Kidney (tissue), 14 donors: ENCODE measurements around the gene INPP4A. TPM values are rescaled to one million over a fixed set of nuclear protein-coding genes. Genes with fewer than 3 reads are reported as not detected.

ENCODE experiments used
- DNase-seq, 5 donors: peaks; one replicate each; pipeline ENCODE4 v3.0.0-alpha.2; 2013 to 2020
- FAIRE-seq: peaks from 2 replicates; lab custom pipeline; 2012; peaks lifted over from hg19 to GRCh38; lab: Jason Lieb, UNC
- H3K27ac ChIP-seq, 2 donors: one replicate each; pipeline ENCODE4 v1.7.0; 2013; ENCODE audit warnings: low read depth in 2 of 2, low read length in 2 of 2, inconsistent platforms in 1 of 2
- H3K27me3 ChIP-seq: one replicate; pipeline ENCODE4 v1.7.1; 2013; ENCODE audit warnings: low read length, inconsistent platforms; ENCODE audit not compliant: control insufficient read depth, insufficient read depth
- H3K36me3 ChIP-seq, 3 donors: one replicate each; pipeline versions ENCODE4 v1.7.0 to v1.7.1; 2013; ENCODE audit warnings: low read length in 3 of 3, control low read depth in 1 of 3, inconsistent platforms in 1 of 3; ENCODE audit not compliant: insufficient read depth in 3 of 3, control insufficient read depth in 2 of 3
- H3K4me1 ChIP-seq, 3 donors: one replicate each; pipeline versions ENCODE4 v1.7.0 to v1.7.1; 2013; ENCODE audit warnings: low read length in 3 of 3, inconsistent platforms in 1 of 3, low read depth in 1 of 3; ENCODE audit not compliant: control insufficient read depth in 2 of 3, insufficient read depth in 2 of 3
- H3K4me3 ChIP-seq, 3 donors: one replicate each; pipeline versions ENCODE4 v1.7.0 to v1.8.1; 2013; ENCODE audit warnings: low read length in 3 of 3, control low read depth in 1 of 3, inconsistent platforms in 1 of 3
- H3K9ac ChIP-seq, 3 donors: one replicate each; pipeline versions ENCODE4 v1.7.0 to v1.7.1; 2013; ENCODE audit warnings: low read length in 3 of 3, control low read depth in 1 of 3, inconsistent platforms in 1 of 3
- H3K9me3 ChIP-seq, 3 donors: one replicate each; pipeline versions ENCODE4 v1.7.0 to v1.7.1; 2013; ENCODE audit warnings: low read length in 3 of 3, control low read depth in 1 of 3, inconsistent platforms in 1 of 3; ENCODE audit not compliant: control insufficient read depth in 2 of 3, insufficient read depth in 1 of 3
- intact Hi-C: fragments of 100-400 bp; cut with DNase I; formaldehyde crosslinking; loops from one replicate; pipeline ENCODE4 v1.11.1; 2022
- polyA plus RNA-seq: library from polyadenylated mRNA; stranded (reverse); fragments of 350-450 nt; fragmentation: Illumina TruSeq; extraction: RNeasy Lipid Tissue Mini Kit (QIAGEN cat#74804); gene quantifications from one replicate; pipeline ENCODE4 v1.2.3, GENCODE V29; 2014; ENCODE audit warnings: low read depth, low replicate concordance; ENCODE audit not compliant: insufficient read depth
- total RNA-seq: library from RNA; stranded (reverse); fragmentation: NEBNext Ultra II Directional; extraction: Animal tissue kit (Norgen Biotek cat#: 25700); gene quantifications from one replicate; pipeline ENCODE4 v1.2.1, GENCODE V29; 2021
- TF ChIP-seq, protein P1 (sequence below): IDR thresholded peaks from 3 replicates; pipeline ENCODE4 v1.5.1; 2012; ENCODE audit warnings: mild to moderate bottlenecking, moderate library complexity, borderline replicate concordance; ENCODE audit not compliant: insufficient read depth; ENCODE audit errors: extremely low read depth
- donor health status: control.
- donor health status: control.
- donor health status: control.
- donor health status: control.
- donor health status: control.
- donor health status: DM: yes; HTN: yes; CAD: no.
- donor health status: Normal renal cell carcinoma (clear cell type).

INPP4A gene
- total and polyA plus RNA-seq, 2 donors from 2014 or later, result 4.1 to 27.9 TPM

GRCh38 chr2:98501223-98501622, 56.6 kb downstream of the INPP4A start:
- H3K4me1 ChIP-seq, result peaks cover 0 to 12% (median 0%) of the 10 kb centered on the region in 3 donors
- H3K27ac ChIP-seq, result no peak overlapping the region
- FAIRE-seq (no peak), DNase-seq (no peak)
- H3K9me3 ChIP-seq, result no peaks in the 10 kb centered on the region
- H3K27me3 ChIP-seq, result no peaks in the 10 kb centered on the region
- H3K4me3 ChIP-seq, result no peak overlapping the region
- intact Hi-C loops, result no loop called here
- TF ChIP-seq, protein P1, sequence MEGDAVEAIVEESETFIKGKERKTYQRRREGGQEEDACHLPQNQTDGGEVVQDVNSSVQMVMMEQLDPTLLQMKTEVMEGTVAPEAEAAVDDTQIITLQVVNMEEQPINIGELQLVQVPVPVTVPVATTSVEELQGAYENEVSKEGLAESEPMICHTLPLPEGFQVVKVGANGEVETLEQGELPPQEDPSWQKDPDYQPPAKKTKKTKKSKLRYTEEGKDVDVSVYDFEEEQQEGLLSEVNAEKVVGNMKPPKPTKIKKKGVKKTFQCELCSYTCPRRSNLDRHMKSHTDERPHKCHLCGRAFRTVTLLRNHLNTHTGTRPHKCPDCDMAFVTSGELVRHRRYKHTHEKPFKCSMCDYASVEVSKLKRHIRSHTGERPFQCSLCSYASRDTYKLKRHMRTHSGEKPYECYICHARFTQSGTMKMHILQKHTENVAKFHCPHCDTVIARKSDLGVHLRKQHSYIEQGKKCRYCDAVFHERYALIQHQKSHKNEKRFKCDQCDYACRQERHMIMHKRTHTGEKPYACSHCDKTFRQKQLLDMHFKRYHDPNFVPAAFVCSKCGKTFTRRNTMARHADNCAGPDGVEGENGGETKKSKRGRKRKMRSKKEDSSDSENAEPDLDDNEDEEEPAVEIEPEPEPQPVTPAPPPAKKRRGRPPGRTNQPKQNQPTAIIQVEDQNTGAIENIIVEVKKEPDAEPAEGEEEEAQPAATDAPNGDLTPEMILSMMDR, result no peak
- no peak overlapping the region for H3K9ac ChIP-seq
- peaks cover 0 to 3% (median 0%) of the 10 kb centered on the region in 3 donors for H3K36me3 ChIP-seq

- no peak overlapping the region for H3K9ac ChIP-seq
- no peaks in the 10 kb centered on the region for H3K9me3 ChIP-seq
- no peak overlapping the region for H3K4me3 ChIP-seq
- DNase-seq (peak in 1 of 5 donors; percentile 13), FAIRE-seq (no peak)
- peaks cover 0 to 3% (median 0%) of the 10 kb centered on the region in 3 donors for H3K36me3 ChIP-seq
- no peak overlapping the region for H3K27ac ChIP-seq
- peaks cover 0 to 12% (median 0%) of the 10 kb centered on the region in 3 donors for H3K4me1 ChIP-seq
- TF ChIP-seq, protein P1, result no peak
- H3K27me3 ChIP-seq, result no peaks in the 10 kb centered on the region
- intact Hi-C loops, result no loop called here
These were observed 57.2 kb downstream of the INPP4A start for GRCh38 chr2:98501876-98502275.

- FAIRE-seq (no peak), DNase-seq (peak in 2 of 5 donors; percentile 15 to 59)
- Histone ChIP-seq H3K4me1 (peaks cover 0 to 13% (median 0%) of the 10 kb centered on the region in 3 donors), H3K36me3 (peaks cover 0 to 3% (median 0%) of the 10 kb centered on the region in 3 donors), H3K27ac (no peak overlapping the region), H3K9me3 (no peaks in the 10 kb centered on the region), H3K9ac (no peak overlapping the region), H3K27me3 (no peaks in the 10 kb centered on the region), H3K4me3 (no peak overlapping the region)
- intact Hi-C loops, result no loop called here
- TF ChIP-seq, protein P1, result no peak
These were observed 58.1 kb downstream of the INPP4A start for GRCh38 chr2:98502556-98503335.
